ENCODE results near the gene HOXB4.

DNA sequence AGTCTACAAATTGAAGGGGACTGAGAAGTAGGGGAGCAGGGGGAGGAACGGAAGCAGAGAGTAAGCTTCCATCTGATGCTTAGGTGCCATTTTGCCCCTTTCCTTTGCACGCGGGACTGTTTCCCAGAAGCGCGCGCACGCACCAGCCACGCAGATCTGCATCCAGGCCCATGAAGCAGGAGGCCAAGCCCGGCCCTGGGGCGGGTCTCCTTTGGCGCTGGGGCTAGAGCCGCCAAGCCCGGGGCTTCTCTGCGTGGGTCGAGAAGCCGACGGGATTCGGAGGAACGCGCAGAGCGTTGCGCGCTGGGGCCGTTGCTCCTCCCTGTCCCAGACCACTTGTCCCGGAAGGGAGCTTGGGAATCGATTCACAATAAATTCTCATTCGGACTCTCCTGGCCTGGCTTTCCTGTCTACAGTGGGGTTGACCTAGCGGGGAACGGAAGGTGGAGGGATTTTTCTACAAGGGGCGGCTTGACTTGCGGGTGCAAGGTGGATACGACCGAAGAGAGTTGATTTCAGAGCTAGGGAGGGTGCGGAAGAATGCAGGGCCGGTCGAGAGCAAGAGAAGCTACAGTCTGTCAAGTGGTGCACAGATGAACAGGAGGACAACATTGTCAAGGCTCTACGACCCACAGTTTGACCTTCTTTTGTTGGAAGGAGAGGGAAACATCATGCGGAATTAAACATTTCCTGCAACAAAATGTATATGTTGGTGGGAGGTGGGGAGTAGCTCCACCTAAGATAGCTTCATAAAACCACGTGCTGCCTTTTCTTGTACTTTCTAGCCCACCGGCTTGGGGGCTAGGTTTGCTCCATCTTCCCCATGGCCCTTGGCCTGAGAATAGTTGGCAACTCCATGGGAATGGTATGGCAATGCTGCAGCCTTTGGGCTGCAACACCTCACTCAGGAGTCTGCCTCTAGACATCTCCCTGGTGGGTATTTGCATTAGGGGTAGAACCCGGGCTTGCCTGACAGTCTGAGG is 43.6 kb upstream of the HOXB4 start:
- TF ChIP-seq POLR2A (IDR thresholded peaks at IDR 0.05) = no peak
- TF ChIP-seq, protein P1, sequence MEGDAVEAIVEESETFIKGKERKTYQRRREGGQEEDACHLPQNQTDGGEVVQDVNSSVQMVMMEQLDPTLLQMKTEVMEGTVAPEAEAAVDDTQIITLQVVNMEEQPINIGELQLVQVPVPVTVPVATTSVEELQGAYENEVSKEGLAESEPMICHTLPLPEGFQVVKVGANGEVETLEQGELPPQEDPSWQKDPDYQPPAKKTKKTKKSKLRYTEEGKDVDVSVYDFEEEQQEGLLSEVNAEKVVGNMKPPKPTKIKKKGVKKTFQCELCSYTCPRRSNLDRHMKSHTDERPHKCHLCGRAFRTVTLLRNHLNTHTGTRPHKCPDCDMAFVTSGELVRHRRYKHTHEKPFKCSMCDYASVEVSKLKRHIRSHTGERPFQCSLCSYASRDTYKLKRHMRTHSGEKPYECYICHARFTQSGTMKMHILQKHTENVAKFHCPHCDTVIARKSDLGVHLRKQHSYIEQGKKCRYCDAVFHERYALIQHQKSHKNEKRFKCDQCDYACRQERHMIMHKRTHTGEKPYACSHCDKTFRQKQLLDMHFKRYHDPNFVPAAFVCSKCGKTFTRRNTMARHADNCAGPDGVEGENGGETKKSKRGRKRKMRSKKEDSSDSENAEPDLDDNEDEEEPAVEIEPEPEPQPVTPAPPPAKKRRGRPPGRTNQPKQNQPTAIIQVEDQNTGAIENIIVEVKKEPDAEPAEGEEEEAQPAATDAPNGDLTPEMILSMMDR (IDR thresholded peaks at IDR 0.05) = no peak
